Measurements from ENCODE around the gene OTOF. TPM values are rescaled to one million over a fixed set of nuclear protein-coding genes. Genes with fewer than 3 reads are reported as not detected.

Gene OTOF
- total and polyA plus RNA-seq, 2 of the 13 experiments (the other 11 are each of a cell fraction or from before 2014, with no cell fraction given) = 0.04 TPM; not detected in 1

- ChIA-PET CTCF (ENCODE audit: low intra/inter-chr PET ratio, low total read pairs) (no interaction called here), POLR2A (no interaction called here)
- H3K9ac ChIP-seq (ENCODE audit: insufficient read depth, low read depth, low read length) = peak overlapping the region; percentile 45; the same call in 1 of the 2 replicates
- H3K4me2 ChIP-seq (ENCODE audit: low read depth, low read length) = peak overlapping the region; percentile 65
- no peaks in the 10 kb centered on the region for H3K36me3 ChIP-seq (replicated peaks in 1 of 2; ENCODE audit: control insufficient read depth in 1 of 2, insufficient read depth in 2 of 2, low read length in 2 of 2)
- no TSS peak for BruUV-seq (replicated peaks)
- peak overlapping the region; percentile 36 to 49 (median 39); a peak in 5 of 6 replicates for H3K4me3 ChIP-seq (replicated peaks in 1 of 3; ENCODE audit: insufficient read depth in 1 of 3, low read depth in 2 of 3, low read length in 3 of 3)
- no peaks in the 10 kb centered on the region for H3K9me3 ChIP-seq (ENCODE audit: low read length)
- H3K27me3 ChIP-seq (ENCODE audit: control insufficient read depth in 1 of 2, insufficient read depth in 2 of 2, low read length in 2 of 2) = no peaks in the 10 kb centered on the region
- DNase-seq (ENCODE audit: low spot score) (peak; percentile 45), FAIRE-seq (peak; percentile 44), ATAC-seq (peak; percentile 45)
- WGBS (ENCODE audit: low lambda C conversion rate) = 32% methylated on average over 10 of the region's 10 CpGs
- no peaks in the 10 kb centered on the region for H3K79me2 ChIP-seq (ENCODE audit: insufficient read depth, low read length)
- H3K27ac ChIP-seq (ENCODE audit: extremely low read length, insufficient read depth, low read length) = no peak overlapping the region
- in situ Hi-C loops (cut with HindIII; ENCODE audit: extremely low pct_ligation_motif_present, low pct_unique_long_range_greater_than_20kb) = no loop called here
- H3K4me1 ChIP-seq (ENCODE audit: insufficient read depth, low read length) = peaks cover 21% of the 10 kb centered on the region
- intact Hi-C loops (cut with micrococcal nuclease; ENCODE audit: unreplicated experiment) = no loop called here
- no peaks in the 10 kb centered on the region for H4K20me1 ChIP-seq (ENCODE audit: insufficient read depth, low read length)
- peak overlapping the region; percentile 79 for H2AFZ ChIP-seq (ENCODE audit: low read length)
- TF ChIP-seq RCOR2 (CRISPR knock-in tag; IDR thresholded peaks at IDR 0.05) (0 out of 2 replicates have a peak, but pooled peaks have one; percentile 23), ZGPAT (CRISPR knock-in tag; IDR thresholded peaks at IDR 0.05) (0 out of 2 replicates have a peak, but pooled peaks have one; percentile 24), ZNF205 (CRISPR knock-in tag; IDR thresholded peaks at IDR 0.05) (no peak), CREB1 (IDR thresholded peaks at IDR 0.05) (peak; percentile 36; the same call in 1 of the 2 replicates), CREB1 (CRISPR knock-in tag; IDR thresholded peaks at IDR 0.05) (no peak), KMT2B (CRISPR knock-in tag; IDR thresholded peaks at IDR 0.05) (peak; percentile 47; the same call in 1 of the 2 replicates), ZBTB21 (CRISPR knock-in tag; IDR thresholded peaks at IDR 0.05) (0 out of 2 replicates have a peak, but pooled peaks have one; percentile 29), FOXO4 (CRISPR knock-in tag; conservative IDR thresholded peaks at IDR 0.05) (0 out of 2 replicates have a peak, but pooled peaks have one; percentile 63), MXI1 (IDR thresholded peaks at IDR 0.05; ENCODE audit: borderline replicate concordance, low read depth, low read length) (no peak), PATZ1 (CRISPR knock-in tag; IDR thresholded peaks at IDR 0.05) (peak; percentile 32; the same call in 1 of the 2 replicates), SAP130 (CRISPR knock-in tag; IDR thresholded peaks at IDR 0.05; ENCODE audit: low read depth) (0 out of 2 replicates have a peak, but pooled peaks have one; percentile 10), MAFK (conservative IDR thresholded peaks at IDR 0.05 in 1 of 2, IDR thresholded peaks at IDR 0.05 in 1 of 2; ENCODE audit: low read length in 2 of 2) (peak in 1 of 2 experiments; percentile 41; a peak in 1 of 4 replicates), BORCS8-MEF2B (CRISPR knock-in tag; IDR thresholded peaks at IDR 0.05) (no peak), CEBPB (IDR thresholded peaks at IDR 0.05; ENCODE audit: borderline replicate concordance, low read depth, low read length) (0 out of 2 replicates have a peak, but pooled peaks have one; percentile 0), ZBTB33 (CRISPR knock-in tag; IDR thresholded peaks at IDR 0.05) (peak; percentile 40; the same call in 1 of the 2 replicates)
Observed at GRCh38 chr2:26412091-26412673, 65.7 kb downstream of the OTOF start.

Data from HepG2 (cell line).